Upper lobe of left lung (tissue), 4 donors: ENCODE measurements around the gene POGZ.
"Not testable (repeated sequence)": the region's sequence is repeated elsewhere in the genome, so short reads cannot be mapped to it uniquely, and the experiment has no call there.

ENCODE experiments used
- POLR2A ChIP-seq, 4 donors: fragments of 450-650 bp; IDR thresholded peaks; one replicate each; pipeline ENCODE4 v1.5.1; 2016 to 2017; ENCODE audit warnings: antibody characterized with exemption in 4 of 4, mild to moderate bottlenecking in 2 of 4
- TF ChIP-seq, protein P1 (sequence below), 6 experiments: fragments of 450-650 bp in 4 of 6; fragments of 200-600 bp in 2 of 6; sonication (generic) in 2 of 6; IDR thresholded peaks; one replicate each; pipeline ENCODE4 v1.5.1; 2016 to 2019; ENCODE audit warnings: antibody characterized with exemption in 6 of 6

DNA sequence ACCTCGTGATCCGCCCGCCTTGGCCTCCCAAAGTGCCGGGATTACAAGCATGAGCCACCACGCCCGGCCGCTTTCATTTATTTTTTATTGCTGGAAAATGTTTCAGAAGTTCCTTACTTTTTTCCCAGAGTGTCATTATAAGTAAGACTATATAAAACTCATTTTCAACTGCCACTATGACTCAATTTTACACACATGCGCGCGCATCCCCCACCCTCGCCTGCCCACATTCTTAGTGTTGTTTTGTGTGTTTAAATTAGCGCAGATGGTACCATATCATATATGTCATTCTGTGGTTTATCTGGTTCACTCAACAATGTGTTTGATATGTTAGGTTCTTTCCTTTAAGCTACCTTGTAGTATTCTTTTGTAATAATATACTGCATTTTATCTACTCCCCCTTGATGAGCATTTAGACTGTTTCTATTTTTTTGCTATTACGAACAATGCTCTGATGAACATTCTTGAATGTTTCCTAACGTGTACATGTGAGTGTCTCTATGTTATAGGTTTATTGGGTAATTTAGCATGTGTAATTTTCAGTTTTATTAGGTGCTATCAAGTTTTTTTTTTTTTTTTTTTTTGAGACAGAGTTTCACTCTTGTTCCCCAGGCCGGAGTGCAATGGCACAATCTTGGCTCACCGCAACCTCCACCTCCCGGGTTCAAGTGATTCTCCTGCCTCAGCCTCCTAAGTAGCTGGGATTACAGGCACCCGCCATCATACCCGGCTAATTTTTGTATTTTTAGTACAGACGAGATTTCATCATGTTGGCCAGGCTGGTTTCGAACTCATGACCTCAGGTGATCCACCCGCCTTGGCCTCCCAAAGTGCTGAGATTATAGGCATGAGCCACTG, 68.8 kb downstream of the POGZ start:
- TF ChIP-seq, protein P1, sequence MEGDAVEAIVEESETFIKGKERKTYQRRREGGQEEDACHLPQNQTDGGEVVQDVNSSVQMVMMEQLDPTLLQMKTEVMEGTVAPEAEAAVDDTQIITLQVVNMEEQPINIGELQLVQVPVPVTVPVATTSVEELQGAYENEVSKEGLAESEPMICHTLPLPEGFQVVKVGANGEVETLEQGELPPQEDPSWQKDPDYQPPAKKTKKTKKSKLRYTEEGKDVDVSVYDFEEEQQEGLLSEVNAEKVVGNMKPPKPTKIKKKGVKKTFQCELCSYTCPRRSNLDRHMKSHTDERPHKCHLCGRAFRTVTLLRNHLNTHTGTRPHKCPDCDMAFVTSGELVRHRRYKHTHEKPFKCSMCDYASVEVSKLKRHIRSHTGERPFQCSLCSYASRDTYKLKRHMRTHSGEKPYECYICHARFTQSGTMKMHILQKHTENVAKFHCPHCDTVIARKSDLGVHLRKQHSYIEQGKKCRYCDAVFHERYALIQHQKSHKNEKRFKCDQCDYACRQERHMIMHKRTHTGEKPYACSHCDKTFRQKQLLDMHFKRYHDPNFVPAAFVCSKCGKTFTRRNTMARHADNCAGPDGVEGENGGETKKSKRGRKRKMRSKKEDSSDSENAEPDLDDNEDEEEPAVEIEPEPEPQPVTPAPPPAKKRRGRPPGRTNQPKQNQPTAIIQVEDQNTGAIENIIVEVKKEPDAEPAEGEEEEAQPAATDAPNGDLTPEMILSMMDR (IDR thresholded peaks at IDR 0.05) = not testable (repeated sequence)
- TF ChIP-seq POLR2A (IDR thresholded peaks at IDR 0.05) = not testable (repeated sequence)
